ENCODE measurements around the gene OPCML. TPM values are rescaled to one million over a fixed set of nuclear protein-coding genes. Genes with fewer than 3 reads are reported as not detected.

OPCML gene
- total RNA-seq, 2 donors from 2014 or later, result under 0.01 TPM; not detected in 1

DNA sequence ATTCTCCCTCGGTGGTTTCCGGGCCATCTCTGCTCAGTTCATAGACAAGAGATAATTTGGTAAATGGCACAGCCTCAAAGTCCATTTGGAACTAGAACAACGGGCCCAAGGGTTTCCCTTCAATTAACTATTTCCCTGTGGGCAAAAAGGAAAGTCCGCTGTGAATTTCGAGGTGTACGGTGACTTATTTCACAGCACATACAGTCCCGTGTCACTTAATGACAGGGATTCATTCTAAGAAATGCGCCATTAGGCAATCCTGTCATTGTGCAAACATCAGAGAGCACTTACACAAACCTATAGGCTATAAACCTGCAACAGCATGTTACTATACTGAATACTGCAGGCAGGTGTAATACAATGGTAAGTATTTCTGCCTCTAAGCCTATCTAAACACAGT is 551.6 kb downstream of the OPCML start:
- Histone ChIP-seq H3K27me3 (no peaks in the 10 kb centered on the region), H3K9me3 (no peaks in the 10 kb centered on the region), H3K4me1 (no peaks in the 10 kb centered on the region), H3K4me3 (no peak overlapping the region), H3K36me3 (replicated peaks in 1 of 2; ENCODE audit: insufficient read depth in 1 of 2, low read depth in 2 of 2) (no peaks in the 10 kb centered on the region), H3K27ac (no peak overlapping the region)
- TF ChIP-seq, protein P1, sequence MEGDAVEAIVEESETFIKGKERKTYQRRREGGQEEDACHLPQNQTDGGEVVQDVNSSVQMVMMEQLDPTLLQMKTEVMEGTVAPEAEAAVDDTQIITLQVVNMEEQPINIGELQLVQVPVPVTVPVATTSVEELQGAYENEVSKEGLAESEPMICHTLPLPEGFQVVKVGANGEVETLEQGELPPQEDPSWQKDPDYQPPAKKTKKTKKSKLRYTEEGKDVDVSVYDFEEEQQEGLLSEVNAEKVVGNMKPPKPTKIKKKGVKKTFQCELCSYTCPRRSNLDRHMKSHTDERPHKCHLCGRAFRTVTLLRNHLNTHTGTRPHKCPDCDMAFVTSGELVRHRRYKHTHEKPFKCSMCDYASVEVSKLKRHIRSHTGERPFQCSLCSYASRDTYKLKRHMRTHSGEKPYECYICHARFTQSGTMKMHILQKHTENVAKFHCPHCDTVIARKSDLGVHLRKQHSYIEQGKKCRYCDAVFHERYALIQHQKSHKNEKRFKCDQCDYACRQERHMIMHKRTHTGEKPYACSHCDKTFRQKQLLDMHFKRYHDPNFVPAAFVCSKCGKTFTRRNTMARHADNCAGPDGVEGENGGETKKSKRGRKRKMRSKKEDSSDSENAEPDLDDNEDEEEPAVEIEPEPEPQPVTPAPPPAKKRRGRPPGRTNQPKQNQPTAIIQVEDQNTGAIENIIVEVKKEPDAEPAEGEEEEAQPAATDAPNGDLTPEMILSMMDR (IDR thresholded peaks at IDR 0.05), result no peak
- no peak for TF ChIP-seq POLR2A (IDR thresholded peaks at IDR 0.05)
- intact Hi-C loops (cut with DNase I), result no loop called here
- WGBS, 2 donors, result 62 to 75% methylated on average over 8 of the region's 8 CpGs
- DNase-seq (no peak), ATAC-seq (no peak)

DNA sequence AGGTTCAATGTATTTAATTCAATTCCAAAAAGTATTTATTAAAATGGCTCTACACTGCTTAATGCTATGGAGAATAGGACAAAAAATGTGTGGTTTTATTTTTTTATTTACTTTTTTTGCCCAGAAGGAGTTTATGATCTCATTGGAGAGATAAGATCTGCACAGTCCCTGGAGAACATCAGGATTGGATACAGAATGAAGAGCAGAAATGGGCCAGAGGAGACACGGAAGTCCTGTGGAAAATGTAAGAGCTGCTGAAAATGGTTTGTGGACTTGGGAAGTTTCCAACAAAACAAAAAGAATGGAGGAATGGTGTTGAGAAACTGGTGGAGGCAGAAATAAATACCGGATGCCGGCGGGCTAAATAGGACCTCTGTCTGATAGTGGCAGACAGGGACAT is 554.6 kb downstream of the OPCML start:
- no peak for DNase-seq
- ATAC-seq, result no peak
- TF ChIP-seq, protein P1 (IDR thresholded peaks at IDR 0.05), result no peak
- no peak for TF ChIP-seq POLR2A (IDR thresholded peaks at IDR 0.05)
- Histone ChIP-seq H3K27ac (no peak overlapping the region), H3K36me3 (replicated peaks in 1 of 2; ENCODE audit: insufficient read depth in 1 of 2, low read depth in 2 of 2) (no peaks in the 10 kb centered on the region), H3K4me1 (no peaks in the 10 kb centered on the region), H3K27me3 (no peaks in the 10 kb centered on the region), H3K9me3 (no peaks in the 10 kb centered on the region), H3K4me3 (no peak overlapping the region)
- 76 to 77% methylated on average over 4 of the region's 4 CpGs for WGBS, 2 donors
- intact Hi-C loops (cut with DNase I), result no loop called here

DNA sequence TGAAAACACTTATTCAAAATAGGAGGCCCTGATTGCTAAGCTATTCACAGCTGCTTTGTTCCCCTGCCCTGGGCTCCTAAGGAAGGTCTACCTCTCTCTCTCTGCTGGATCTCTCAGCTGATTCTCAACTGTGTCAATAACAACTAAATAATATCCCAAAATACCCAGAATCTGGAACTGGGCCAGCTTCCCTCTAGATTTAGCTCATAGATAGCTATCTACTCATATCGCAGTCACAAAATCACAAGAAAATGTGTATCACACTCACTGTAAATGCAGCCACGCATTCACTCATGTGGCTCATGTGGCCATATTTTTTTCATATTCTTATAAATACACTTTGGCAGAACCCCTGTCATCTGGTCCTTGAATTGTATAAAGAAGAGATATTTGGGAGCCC is 555.1 kb downstream of the OPCML start:
- H3K4me3 ChIP-seq, result no peak overlapping the region
- H3K4me1 ChIP-seq, result no peaks in the 10 kb centered on the region
- H3K9me3 ChIP-seq, result no peaks in the 10 kb centered on the region
- H3K36me3 ChIP-seq (replicated peaks in 1 of 2; ENCODE audit: insufficient read depth in 1 of 2, low read depth in 2 of 2), result no peaks in the 10 kb centered on the region
- ATAC-seq (no peak), DNase-seq (no peak)
- intact Hi-C loops (cut with DNase I), result no loop called here
- 86 to 92% methylated on average over 2 of the region's 2 CpGs for WGBS, 2 donors
- no peak overlapping the region for H3K27ac ChIP-seq
- TF ChIP-seq POLR2A (IDR thresholded peaks at IDR 0.05), result no peak
- no peaks in the 10 kb centered on the region for H3K27me3 ChIP-seq

- intact Hi-C loops (cut with DNase I), result no loop called here
- Histone ChIP-seq H3K4me3 (no peak overlapping the region), H3K27ac (no peak overlapping the region), H3K27me3 (no peaks in the 10 kb centered on the region), H3K9me3 (no peaks in the 10 kb centered on the region), H3K4me1 (no peaks in the 10 kb centered on the region), H3K36me3 (replicated peaks in 1 of 2; ENCODE audit: insufficient read depth in 1 of 2, low read depth in 2 of 2) (no peaks in the 10 kb centered on the region)
- 63 to 74% methylated on average over 5 of the region's 5 CpGs for WGBS, 2 donors
- ATAC-seq (no peak), DNase-seq (no peak)
- TF ChIP-seq, protein P1 (IDR thresholded peaks at IDR 0.05), result no peak
- no peak for TF ChIP-seq POLR2A (IDR thresholded peaks at IDR 0.05)
Measured at GRCh38 chr11:132976115-132976514, 556.2 kb downstream of the OPCML start.

DNA sequence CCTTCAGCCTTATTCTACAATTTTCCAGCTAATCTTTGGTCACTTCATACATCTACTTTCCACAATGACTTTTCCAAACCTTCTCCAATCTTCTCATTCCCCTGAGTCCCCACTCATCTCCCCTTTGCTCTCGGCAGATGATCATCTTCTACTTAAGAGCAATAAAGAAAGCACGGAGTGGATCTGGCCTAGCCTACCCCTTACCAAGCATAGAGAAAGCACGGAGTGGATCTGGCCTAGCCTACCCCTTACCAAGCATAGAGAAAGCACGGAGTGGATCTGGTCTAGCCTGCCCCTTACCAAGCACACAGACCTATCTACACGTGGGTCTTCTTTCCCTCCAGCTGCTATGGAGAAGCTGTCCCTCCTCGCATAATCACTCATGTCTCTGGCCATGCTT is 558.6 kb downstream of the OPCML start:
- intact Hi-C loops (cut with DNase I), result no loop called here
- 61 to 63% methylated on average over 6 of the region's 6 CpGs for WGBS, 2 donors
- H3K36me3 ChIP-seq (replicated peaks in 1 of 2; ENCODE audit: insufficient read depth in 1 of 2, low read depth in 2 of 2), result no peaks in the 10 kb centered on the region
- ATAC-seq (no peak), DNase-seq (no peak)
- no peaks in the 10 kb centered on the region for H3K4me1 ChIP-seq
- H3K4me3 ChIP-seq, result no peak overlapping the region
- no peak overlapping the region for H3K27ac ChIP-seq
- no peaks in the 10 kb centered on the region for H3K9me3 ChIP-seq
- no peak for TF ChIP-seq POLR2A (IDR thresholded peaks at IDR 0.05)
- TF ChIP-seq, protein P1 (IDR thresholded peaks at IDR 0.05), result no peak
- H3K27me3 ChIP-seq, result no peaks in the 10 kb centered on the region
